ENCODE results near the gene QDPR.

Gene QDPR

GRCh38 chr4:17476853-17477252 is 35.0 kb downstream of the QDPR start:
- no peak overlapping the region for H3K4me3 ChIP-seq (ENCODE audit: control insufficient read depth, low read depth, low read length)
- no peak for TF ChIP-seq CTCF (IDR thresholded peaks at IDR 0.05; ENCODE audit: control insufficient read depth, insufficient read depth, low read depth, low read length, missing control alignments)
- DNase-seq (ENCODE audit: low read depth): no peak

GRCh38 chr4:17475481-17475880 is 36.4 kb downstream of the QDPR start:
- TF ChIP-seq CTCF (IDR thresholded peaks at IDR 0.05; ENCODE audit: control insufficient read depth, insufficient read depth, low read depth, low read length, missing control alignments): no peak
- H3K4me3 ChIP-seq (ENCODE audit: control insufficient read depth, low read depth, low read length): no peak overlapping the region
- DNase-seq (ENCODE audit: low read depth): no peak

GRCh38 chr4:17469931-17470674 is 41.8 kb downstream of the QDPR start:
- no peak for DNase-seq (ENCODE audit: low read depth)
- no peak for TF ChIP-seq CTCF (IDR thresholded peaks at IDR 0.05; ENCODE audit: control insufficient read depth, insufficient read depth, low read depth, low read length, missing control alignments)
- no peak overlapping the region for H3K4me3 ChIP-seq (ENCODE audit: control insufficient read depth, low read depth, low read length)

GRCh38 chr4:17468619-17469221 is 43.2 kb downstream of the QDPR start:
- no peak for DNase-seq (ENCODE audit: low read depth)
- no peak overlapping the region for H3K4me3 ChIP-seq (ENCODE audit: control insufficient read depth, low read depth, low read length)
- TF ChIP-seq CTCF (IDR thresholded peaks at IDR 0.05; ENCODE audit: control insufficient read depth, insufficient read depth, low read depth, low read length, missing control alignments): peak; percentile 53

GRCh38 chr4:17463606-17464005 is 48.3 kb downstream of the QDPR start:
- no peak for TF ChIP-seq CTCF (IDR thresholded peaks at IDR 0.05; ENCODE audit: control insufficient read depth, insufficient read depth, low read depth, low read length, missing control alignments)
- no peak for DNase-seq (ENCODE audit: low read depth)
- H3K4me3 ChIP-seq (ENCODE audit: control insufficient read depth, low read depth, low read length): no peak overlapping the region

- no peak overlapping the region for H3K4me3 ChIP-seq (ENCODE audit: control insufficient read depth, low read depth, low read length)
- DNase-seq (ENCODE audit: low read depth): no peak
- no peak for TF ChIP-seq CTCF (IDR thresholded peaks at IDR 0.05; ENCODE audit: control insufficient read depth, insufficient read depth, low read depth, low read length, missing control alignments)
Observed at GRCh38 chr4:17450269-17450804, 61.6 kb downstream of the QDPR start.

Data from AG09309 (cell line).